GM12892 (cell line): Measurements from ENCODE around the gene COL6A3.

Source experiments
- POLR2A ChIP-seq: IDR thresholded peaks from 2 replicates; pipeline ENCODE4 v1.6.1; 2011; ENCODE audit warnings: low read depth, low read length, control low read depth
- POLR2AphosphoS5 ChIP-seq: IDR thresholded peaks from 2 replicates; pipeline ENCODE4 v1.6.1; 2011; ENCODE audit warnings: low read depth, low read length, control low read depth

GRCh38 chr2:237327175-237327950 is 86.6 kb downstream of the COL6A3 start:
- no peak for TF ChIP-seq POLR2A
- no peak for TF ChIP-seq POLR2AphosphoS5
